Suprapubic skin (tissue), 3 donors: ENCODE data around the gene PNLIPRP3.

ENCODE experiments used
- EP300 ChIP-seq: sonication (generic); formaldehyde crosslinking; IDR thresholded peaks from one replicate; pipeline ENCODE4 v1.6.1; 2017; ENCODE audit warnings: antibody characterized with exemption
- TF ChIP-seq, protein P1 (sequence below), 2 donors: fragments of 200-600 bp in 1 of 2; fragments of 450-650 bp in 1 of 2; sonication (generic) in 1 of 2; IDR thresholded peaks; one replicate each; pipeline ENCODE4 v1.5.1; 2016 to 2019; ENCODE audit warnings: antibody characterized with exemption in 2 of 2, mild to moderate bottlenecking in 1 of 2, moderate library complexity in 1 of 2

DNA sequence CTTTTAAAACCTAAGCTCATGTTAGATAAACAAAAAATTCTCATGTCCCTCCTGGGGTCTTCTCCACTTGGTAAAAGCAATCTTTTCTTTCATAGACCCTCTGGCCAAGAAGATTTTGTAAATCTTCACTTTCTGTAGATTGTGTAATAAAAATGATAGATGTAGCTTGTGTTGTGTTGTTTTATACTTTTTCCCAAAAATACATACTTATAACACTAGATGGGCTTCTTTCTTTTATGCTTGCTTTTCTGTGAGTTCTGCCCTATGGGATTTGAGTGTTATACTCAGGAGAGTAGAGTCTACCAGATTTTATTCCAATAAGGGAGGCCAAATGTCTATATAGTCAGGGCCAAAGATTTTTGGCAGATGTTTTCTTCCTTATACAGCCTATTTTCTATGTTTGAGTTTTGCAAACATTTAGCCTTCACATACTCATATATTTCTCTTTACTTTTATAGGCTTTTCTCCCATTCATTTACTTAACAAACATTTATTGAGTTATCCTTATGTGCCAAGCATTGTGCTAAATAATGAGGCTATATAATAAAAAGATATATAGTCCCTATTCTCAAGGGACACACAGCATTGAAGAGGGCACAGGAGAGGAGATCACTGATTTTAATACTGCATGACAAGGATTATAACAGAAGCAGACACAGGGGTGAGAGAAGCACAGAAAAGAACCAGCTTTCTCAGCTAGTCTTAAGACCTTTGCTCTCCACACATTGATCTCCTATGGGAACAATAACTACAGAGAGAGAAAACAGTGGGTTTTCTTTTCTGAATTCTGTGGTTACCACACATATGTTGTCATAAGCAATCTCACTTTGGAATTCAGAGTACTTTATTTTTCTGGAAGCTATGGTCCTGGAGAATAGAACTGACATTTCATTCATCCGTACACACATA is 60.1 kb downstream of the PNLIPRP3 start:
- TF ChIP-seq, protein P1, sequence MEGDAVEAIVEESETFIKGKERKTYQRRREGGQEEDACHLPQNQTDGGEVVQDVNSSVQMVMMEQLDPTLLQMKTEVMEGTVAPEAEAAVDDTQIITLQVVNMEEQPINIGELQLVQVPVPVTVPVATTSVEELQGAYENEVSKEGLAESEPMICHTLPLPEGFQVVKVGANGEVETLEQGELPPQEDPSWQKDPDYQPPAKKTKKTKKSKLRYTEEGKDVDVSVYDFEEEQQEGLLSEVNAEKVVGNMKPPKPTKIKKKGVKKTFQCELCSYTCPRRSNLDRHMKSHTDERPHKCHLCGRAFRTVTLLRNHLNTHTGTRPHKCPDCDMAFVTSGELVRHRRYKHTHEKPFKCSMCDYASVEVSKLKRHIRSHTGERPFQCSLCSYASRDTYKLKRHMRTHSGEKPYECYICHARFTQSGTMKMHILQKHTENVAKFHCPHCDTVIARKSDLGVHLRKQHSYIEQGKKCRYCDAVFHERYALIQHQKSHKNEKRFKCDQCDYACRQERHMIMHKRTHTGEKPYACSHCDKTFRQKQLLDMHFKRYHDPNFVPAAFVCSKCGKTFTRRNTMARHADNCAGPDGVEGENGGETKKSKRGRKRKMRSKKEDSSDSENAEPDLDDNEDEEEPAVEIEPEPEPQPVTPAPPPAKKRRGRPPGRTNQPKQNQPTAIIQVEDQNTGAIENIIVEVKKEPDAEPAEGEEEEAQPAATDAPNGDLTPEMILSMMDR (IDR thresholded peaks at IDR 0.05): no peak
- no peak for TF ChIP-seq EP300
